ACHN (cell line): ENCODE data around the gene SHROOM2.
"Not testable (repeated sequence)": the region's sequence is repeated elsewhere in the genome, so short reads cannot be mapped to it uniquely, and the experiment has no call there.

ENCODE experiments used
- DNase-seq: peaks from one replicate; pipeline ENCODE4 v3.0.0-alpha.2; 2015
- in situ Hi-C: cut with HindIII; loops from 2 replicates; pipeline ENCODE4 v1.10.0; 2017; ENCODE audit warnings: low sequenced_read_pairs, low pct_ligation_motif_present, low pct_unique_long_range_greater_than_20kb

Gene SHROOM2, protein sequence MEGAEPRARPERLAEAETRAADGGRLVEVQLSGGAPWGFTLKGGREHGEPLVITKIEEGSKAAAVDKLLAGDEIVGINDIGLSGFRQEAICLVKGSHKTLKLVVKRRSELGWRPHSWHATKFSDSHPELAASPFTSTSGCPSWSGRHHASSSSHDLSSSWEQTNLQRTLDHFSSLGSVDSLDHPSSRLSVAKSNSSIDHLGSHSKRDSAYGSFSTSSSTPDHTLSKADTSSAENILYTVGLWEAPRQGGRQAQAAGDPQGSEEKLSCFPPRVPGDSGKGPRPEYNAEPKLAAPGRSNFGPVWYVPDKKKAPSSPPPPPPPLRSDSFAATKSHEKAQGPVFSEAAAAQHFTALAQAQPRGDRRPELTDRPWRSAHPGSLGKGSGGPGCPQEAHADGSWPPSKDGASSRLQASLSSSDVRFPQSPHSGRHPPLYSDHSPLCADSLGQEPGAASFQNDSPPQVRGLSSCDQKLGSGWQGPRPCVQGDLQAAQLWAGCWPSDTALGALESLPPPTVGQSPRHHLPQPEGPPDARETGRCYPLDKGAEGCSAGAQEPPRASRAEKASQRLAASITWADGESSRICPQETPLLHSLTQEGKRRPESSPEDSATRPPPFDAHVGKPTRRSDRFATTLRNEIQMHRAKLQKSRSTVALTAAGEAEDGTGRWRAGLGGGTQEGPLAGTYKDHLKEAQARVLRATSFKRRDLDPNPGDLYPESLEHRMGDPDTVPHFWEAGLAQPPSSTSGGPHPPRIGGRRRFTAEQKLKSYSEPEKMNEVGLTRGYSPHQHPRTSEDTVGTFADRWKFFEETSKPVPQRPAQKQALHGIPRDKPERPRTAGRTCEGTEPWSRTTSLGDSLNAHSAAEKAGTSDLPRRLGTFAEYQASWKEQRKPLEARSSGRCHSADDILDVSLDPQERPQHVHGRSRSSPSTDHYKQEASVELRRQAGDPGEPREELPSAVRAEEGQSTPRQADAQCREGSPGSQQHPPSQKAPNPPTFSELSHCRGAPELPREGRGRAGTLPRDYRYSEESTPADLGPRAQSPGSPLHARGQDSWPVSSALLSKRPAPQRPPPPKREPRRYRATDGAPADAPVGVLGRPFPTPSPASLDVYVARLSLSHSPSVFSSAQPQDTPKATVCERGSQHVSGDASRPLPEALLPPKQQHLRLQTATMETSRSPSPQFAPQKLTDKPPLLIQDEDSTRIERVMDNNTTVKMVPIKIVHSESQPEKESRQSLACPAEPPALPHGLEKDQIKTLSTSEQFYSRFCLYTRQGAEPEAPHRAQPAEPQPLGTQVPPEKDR (N-terminal part only)

DNA sequence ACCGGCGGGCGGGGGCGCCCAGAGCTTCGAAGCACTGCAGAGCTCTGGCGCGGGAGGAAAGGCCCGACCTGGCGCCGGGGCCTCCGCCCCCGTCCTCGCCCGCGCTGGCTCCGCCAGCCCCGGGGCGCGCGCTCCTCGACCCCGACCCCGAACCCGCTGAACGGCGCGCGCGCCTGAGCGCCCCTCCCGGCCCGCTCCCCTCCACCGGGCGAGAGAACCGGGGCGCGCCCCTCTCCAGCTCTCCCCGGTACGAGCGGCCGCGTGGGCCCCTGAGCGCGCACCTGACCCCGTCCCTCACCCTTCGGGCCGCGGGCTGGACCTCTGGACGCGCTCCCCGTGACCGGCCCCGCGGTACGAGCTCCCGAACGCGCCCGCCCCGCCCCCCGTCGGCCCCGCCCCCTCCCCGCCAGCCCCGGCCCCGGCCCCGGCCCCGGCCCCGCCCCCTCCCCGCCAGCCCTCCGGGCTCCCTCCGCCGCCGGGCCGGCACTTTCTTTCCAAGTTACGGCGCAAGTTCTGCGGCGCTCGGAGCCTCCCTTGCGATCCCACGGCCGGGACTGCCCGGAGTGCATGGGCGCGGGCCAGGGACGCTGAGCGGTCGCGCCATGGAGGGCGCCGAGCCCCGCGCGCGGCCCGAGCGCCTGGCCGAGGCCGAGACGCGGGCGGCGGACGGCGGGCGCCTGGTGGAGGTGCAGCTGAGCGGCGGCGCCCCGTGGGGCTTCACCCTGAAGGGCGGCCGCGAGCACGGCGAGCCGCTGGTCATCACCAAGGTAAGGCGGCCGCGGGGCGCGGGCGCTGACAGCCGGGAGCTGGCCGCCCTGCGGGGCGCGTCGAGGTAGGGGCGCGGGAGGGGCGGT lies at the start of gene SHROOM2:
SHROOM2 (plus strand) TSS at position 486 of the 854 bp plus-strand sequence; CDS start at position 603, 117 bp downstream.
- DNase-seq: peak; percentile 10
- in situ Hi-C loops: no loop called here

DNA sequence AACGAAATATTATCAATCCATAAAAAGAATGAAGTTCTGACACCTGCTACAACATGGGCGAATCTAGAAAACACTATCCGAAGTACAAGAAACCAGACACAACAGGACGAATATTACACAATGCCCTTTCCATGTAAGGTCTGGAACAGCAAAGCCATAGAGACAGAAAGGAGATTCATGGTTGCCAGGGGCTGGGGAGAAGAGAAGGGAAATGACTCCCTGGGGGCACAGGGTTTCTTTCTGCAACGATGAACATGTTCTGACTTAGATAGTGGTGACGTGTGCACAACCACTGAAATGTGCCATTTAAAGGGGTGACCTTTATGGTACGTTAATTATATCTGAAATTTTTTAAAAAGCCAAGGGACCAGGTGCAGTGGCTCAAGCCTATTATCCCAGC lies 48.9 kb upstream of the SHROOM2 start:
- in situ Hi-C loops: no loop called here
- no peak for DNase-seq

DNA sequence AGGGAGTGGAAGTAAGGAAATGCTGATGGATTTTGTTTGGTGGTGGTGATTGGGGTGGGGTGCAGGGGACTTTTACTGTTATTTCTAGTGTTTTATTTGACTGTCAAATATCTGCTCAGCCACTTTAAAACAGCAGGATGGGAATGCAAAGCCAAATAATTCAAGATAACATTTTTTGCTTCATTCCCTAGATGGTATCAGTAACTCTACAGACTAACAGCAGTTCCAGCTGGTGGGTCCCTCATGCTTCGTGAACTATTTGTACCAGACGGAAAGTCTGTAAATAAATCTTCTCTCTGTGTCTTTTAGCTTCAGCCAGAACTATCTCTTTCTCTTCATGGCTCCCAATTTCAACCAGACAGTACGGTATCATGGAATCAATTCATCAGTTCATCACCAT lies 48.1 kb upstream of the SHROOM2 start:
- no peak for DNase-seq
- in situ Hi-C loops: no loop called here

GRCh38 chrX:9739130-9739529 lies 47.1 kb upstream of the SHROOM2 start:
- in situ Hi-C loops: no loop called here

GRCh38 chrX:9745417-9746115 lies 40.7 kb upstream of the SHROOM2 start:
- in situ Hi-C loops: no loop called here

More at GRCh38 chrX:9739130-9739529, 47.1 kb upstream of the SHROOM2 start:
- DNase-seq: no peak

GRCh38 chrX:9746148-9746888 lies 39.9 kb upstream of the SHROOM2 start:
- no peak for DNase-seq
- in situ Hi-C loops: no loop called here

More at GRCh38 chrX:9745417-9746115, 40.7 kb upstream of the SHROOM2 start:
- no peak for DNase-seq

DNA sequence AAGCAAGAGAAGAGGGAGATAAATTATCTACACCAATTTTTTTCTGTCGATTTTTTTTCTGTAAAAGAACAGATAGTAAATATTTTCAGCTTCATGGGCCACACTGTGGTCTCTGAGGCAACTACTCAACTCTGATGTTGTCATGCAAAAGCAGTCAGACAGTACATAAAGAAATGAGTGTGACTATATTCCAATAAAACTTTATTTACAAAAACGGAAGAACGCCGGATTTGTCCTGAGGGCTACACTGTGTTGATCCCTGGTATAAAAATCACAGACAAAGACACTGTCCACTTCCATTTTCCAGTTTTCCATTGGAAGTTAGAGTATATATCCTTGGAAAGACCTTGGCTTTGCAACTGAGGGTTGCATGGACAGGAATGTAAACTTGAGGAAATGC lies 38.6 kb upstream of the SHROOM2 start:
- DNase-seq: no peak
- in situ Hi-C loops: no loop called here

GRCh38 chrX:9749146-9749692 lies 37.0 kb upstream of the SHROOM2 start:
- in situ Hi-C loops: no loop called here
- DNase-seq: no peak

DNA sequence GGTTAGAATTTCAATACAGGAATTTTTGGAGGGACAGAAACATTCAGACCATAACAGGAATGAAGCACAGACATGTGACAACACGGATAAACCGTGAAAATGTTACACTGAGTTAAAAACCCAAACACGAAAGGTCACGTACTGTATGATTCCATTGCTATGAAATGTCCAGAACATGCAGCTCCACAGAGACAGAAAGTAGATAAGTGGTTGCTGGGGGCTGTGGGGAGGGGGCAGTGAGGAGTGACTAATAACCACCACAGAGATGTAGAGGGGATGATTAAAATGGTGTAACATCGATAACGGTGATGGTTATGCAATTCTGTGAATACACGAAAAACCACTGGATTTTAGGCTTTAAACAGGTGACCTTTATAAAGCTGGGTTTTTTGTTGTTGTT lies 28.9 kb upstream of the SHROOM2 start:
- no peak for DNase-seq
- in situ Hi-C loops: no loop called here

DNA sequence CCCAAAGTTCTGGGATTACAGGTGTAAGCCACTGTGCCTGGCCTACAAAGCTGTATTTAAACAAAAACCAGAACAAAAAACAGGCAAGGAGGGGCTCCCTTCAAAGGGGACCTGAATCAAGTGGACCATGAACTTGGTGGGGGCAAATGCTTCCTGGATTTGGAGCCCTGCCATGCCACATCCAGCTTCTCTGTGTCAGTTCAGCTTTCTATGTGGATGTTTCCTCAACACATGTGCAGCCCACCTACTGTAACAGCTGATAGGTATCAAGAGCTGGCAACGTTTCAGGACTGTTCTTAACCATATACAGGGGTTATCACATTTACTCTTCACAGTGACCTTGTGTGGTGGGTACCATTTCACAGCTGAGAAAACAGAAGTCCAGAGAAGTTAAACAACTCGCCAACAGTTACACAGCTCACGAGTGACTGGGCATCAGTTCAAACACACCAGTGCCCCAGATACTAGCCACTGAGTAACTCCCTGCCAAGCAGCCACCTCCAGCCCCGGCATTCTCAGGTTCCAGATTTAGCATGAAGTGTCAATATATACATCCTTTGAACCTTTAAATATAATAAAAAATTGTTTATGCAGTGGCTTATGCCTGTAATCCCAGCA lies 28.1 kb upstream of the SHROOM2 start:
- DNase-seq: no peak
- in situ Hi-C loops: no loop called here

DNA sequence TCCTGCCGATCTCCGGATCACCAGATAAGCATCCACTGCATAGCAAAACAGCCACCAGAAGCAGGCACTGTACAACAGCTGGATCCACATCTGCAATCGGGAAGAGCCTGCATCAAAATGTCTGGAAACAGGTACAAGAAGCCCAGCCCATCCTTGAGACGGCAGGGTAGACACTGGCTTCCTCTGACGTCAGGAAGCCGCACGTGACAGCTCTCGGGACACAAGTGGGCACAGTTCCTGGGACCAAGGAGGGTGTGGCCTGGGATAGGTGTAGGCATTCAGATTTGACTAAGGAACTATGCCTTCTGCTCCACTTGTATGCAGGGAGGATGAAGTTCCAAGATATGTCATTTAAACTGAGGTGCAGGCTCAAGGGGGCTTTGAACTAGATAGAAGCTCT lies 26.9 kb upstream of the SHROOM2 start:
- DNase-seq: no peak
- in situ Hi-C loops: no loop called here

DNA sequence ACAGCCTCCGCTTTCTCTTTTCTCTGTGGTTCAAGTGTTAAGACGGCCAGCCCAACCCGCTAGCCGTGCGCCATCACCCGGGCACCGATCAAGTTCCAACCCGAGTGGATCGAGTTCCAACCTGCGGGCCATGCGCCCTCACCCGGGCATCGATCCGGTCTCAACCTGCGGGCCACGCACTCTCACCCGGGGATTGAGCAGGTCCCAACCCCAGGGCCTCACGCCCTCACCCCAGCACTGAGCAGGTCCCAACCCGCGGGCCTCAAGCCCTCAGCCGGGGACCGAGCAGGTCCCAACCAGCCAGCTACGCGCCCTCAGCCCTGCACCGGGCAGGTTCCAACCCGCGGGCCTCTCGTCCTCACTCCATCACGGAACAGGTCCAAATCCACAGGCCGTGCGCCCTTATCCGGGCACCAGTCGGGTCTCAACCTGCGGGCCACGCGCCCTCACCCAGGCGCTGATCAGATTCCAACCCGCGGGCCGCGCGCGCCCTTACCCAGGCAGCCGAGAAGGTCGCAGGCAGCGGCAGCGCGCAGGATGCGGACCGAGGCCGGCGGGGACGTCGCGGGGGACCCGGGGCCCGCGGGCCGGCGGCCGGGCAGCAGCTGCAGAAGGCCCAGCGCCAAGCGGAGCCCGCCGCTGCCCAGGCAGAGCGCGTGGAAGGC lies 21.0 kb upstream of the SHROOM2 start:
- in situ Hi-C loops: no loop called here
- no peak for DNase-seq

DNA sequence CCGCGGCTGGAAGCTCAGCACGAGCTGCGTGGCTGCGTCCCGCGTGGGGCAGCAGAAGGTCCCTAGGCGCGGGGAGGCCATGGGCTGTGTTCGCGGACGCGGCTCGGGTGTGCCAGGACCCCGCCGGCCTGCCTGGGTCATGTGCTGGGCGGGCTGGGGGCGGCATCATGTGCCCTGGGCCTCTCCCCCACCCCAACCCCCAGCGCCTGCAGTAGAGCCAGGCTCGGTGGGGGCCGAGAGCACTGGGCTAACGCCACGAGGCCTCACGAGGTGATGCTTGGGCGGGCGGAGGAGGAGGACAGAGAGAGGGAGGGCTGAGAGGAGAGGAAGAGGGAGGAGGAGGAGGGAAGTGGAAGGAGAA lies 20.5 kb upstream of the SHROOM2 start, which contains the start of gene GPR143:
GPR143 (minus strand) TSS at position 111 of the 361 bp plus-strand sequence; CDS start at position 81, 30 bp downstream.
- no peak for DNase-seq
- in situ Hi-C loops: no loop called here

DNA sequence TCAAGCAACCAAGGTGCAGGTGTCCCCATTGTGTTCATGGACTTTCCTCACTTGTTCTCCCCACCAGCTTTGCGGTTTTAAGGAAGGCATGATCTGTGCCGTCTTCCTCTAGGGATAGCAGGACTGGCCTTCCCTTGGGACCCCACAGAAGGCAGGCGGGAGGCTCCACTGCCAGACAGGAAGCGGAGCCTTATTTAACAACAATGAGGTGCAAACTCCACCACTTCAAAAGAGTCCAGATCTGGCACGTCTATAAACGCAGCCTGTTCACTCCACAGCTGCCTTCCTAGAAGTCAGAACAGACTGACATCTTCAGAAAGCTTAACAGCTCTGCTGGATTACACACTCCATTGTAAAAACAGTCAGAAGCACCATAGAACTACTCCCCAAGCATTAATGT lies 18.9 kb upstream of the SHROOM2 start:
- in situ Hi-C loops: no loop called here
- no peak for DNase-seq

DNA sequence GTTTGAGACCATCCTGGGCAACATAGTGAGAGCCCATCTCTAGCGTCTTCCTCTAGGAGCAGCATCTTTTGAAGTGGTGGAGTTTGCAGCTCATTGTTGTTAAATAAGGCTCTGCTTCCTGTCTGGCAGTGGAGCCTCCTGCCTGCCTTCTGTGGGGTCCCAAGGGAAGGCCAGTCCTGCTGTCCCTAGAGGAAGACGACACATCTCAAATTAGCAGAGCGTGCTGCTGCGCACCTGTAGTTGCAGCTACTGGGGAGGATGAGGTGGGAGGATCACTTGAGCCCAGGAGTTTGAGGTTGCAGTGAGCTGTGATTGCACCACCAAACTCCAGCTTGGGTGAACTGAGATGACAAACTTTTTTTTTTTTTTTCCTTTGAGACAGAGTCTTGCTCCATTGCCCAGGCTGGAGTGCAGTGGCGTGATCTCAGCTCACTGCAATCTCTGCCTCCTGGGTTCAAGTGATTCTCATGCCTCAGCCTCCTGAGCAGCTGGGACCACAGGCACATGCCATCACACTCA lies 17.8 kb upstream of the SHROOM2 start:
- DNase-seq, in situ Hi-C loops: not testable (repeated sequence)
